Smooth muscle cell (in vitro differentiated cells): ENCODE results near the gene FUT8. TPM values are rescaled to one million over a fixed set of nuclear protein-coding genes. Genes with fewer than 3 reads are reported as not detected.

Experiments
- DNase-seq: peaks from one replicate; lab custom pipeline; 2025; ENCODE audit not compliant: unreplicated experiment; lab: John Stamatoyannopoulos, UW
- H2AFZ ChIP-seq: fragments of 200-600 bp; sonication (generic); 2 replicates; pipeline ENCODE4 v1.6.0; 2016; ENCODE audit warnings: antibody characterized with exemption, low read depth, mild to moderate bottlenecking
- H3F3A ChIP-seq: fragments of 200-600 bp; sonication (generic); 2 replicates; pipeline ENCODE4 v1.6.0; 2017; ENCODE audit warnings: antibody characterized with exemption, low read depth
- H3K27ac ChIP-seq: fragments of 200-600 bp; sonication (generic); 2 replicates; pipeline ENCODE4 v1.5.1; 2016; ENCODE audit warnings: low read depth, mild to moderate bottlenecking
- H3K27me3 ChIP-seq: fragments of 200-600 bp; sonication (generic); 2 replicates; pipeline ENCODE4 v1.6.1; 2016; ENCODE audit warnings: low read depth, mild to moderate bottlenecking
- H3K36me3 ChIP-seq: fragments of 200-600 bp; sonication (generic); 2 replicates; pipeline ENCODE4 v1.5.1; 2016; ENCODE audit warnings: low read depth
- H3K4me1 ChIP-seq: fragments of 200-600 bp; sonication (generic); 2 replicates; pipeline ENCODE4 v1.5.1; 2016; ENCODE audit warnings: low read depth
- H3K4me2 ChIP-seq: fragments of 200-600 bp; sonication (generic); 2 replicates; pipeline ENCODE4 v1.6.0; 2016; ENCODE audit warnings: mild to moderate bottlenecking
- H3K4me3 ChIP-seq: fragments of 200-600 bp; sonication (generic); 2 replicates; pipeline ENCODE4 v1.5.1; 2016; ENCODE audit warnings: mild to moderate bottlenecking
- H3K79me2 ChIP-seq: fragments of 200-600 bp; sonication (generic); 2 replicates; pipeline ENCODE4 v1.6.0; 2016; ENCODE audit warnings: low read depth, mild to moderate bottlenecking
- H3K9ac ChIP-seq: fragments of 200-600 bp; sonication (generic); 2 replicates; pipeline ENCODE4 v1.6.0; 2016; ENCODE audit warnings: low read depth
- H3K9me3 ChIP-seq: fragments of 200-600 bp; sonication (generic); replicated peaks from 2 replicates; pipeline ENCODE4 v1.5.1; 2016; ENCODE audit warnings: low read depth
- H4K20me1 ChIP-seq: fragments of 200-600 bp; sonication (generic); 2 replicates; pipeline ENCODE4 v1.6.0; 2016; ENCODE audit warnings: low read depth
- CTCF ChIP-seq: fragments of 200-600 bp; sonication (generic); IDR thresholded peaks from 2 replicates; pipeline ENCODE4 v1.5.1; 2017; ENCODE audit warnings: borderline replicate concordance, mild to moderate bottlenecking, antibody characterized with exemption; ENCODE audit not compliant: insufficient read depth, poor library complexity, severe bottlenecking
- WGBS: methylation state at CpG from one replicate; pipeline ENCODE4 v1.1.7; 2016; ENCODE audit warnings: low lambda C conversion rate; 5-methylcytosine and 5-hydroxymethylcytosine counted together
- polyA plus RNA-seq: library from polyadenylated mRNA; unstranded; fragments of >200 nt; fragmentation: Nextera tagmentation; extraction: Ambion mirVana; gene quantifications from 2 replicates; pipeline ENCODE4 v1.2.1, GENCODE V29; 2016
- total RNA-seq: library from RNA; depleted of rRNA; stranded (reverse); fragments of >200 nt; gene quantifications from 2 replicates; pipeline ENCODE4 v1.2.3, GENCODE V29; 2014

Gene FUT8
- total and polyA plus RNA-seq, 2 experiments from 2014 or later: 12.8 to 50.2 TPM

- 65% methylated on average over 1 of the region's 1 CpG for whole genome bisulfite sequencing
- Histone ChIP-seq H3K4me2 (no peak overlapping the region), H4K20me1 (no peaks in the 10 kb centered on the region), H3K9ac (no peak overlapping the region), H3K27ac (no peak overlapping the region), H3F3A (peaks cover 8% of the 10 kb centered on the region), H3K36me3 (no peaks in the 10 kb centered on the region), H3K27me3 (no peaks in the 10 kb centered on the region), H2AFZ (no peak overlapping the region), H3K4me1 (peaks cover 12% of the 10 kb centered on the region), H3K4me3 (no peak overlapping the region), H3K79me2 (peaks cover 10% of the 10 kb centered on the region), H3K9me3 (no peaks in the 10 kb centered on the region)
- DNase-seq: no peak
- no peak for TF ChIP-seq CTCF
Observed at GRCh38 chr14:65438266-65438933, 25.9 kb downstream of the FUT8 start.

- Histone ChIP-seq H3K79me2 (peaks cover 10% of the 10 kb centered on the region), H4K20me1 (no peaks in the 10 kb centered on the region)
Observed at GRCh38 chr14:65439117-65439516, 26.6 kb downstream of the FUT8 start.

GRCh38 chr14:65440230-65440629 lies 27.7 kb downstream of the FUT8 start:
- no peak for TF ChIP-seq CTCF
- H3K9ac ChIP-seq: no peak overlapping the region
- DNase-seq: no peak
- H3K27ac ChIP-seq: no peak overlapping the region
- H3K4me1 ChIP-seq: peaks cover 4% of the 10 kb centered on the region
- peaks cover 4% of the 10 kb centered on the region for H3F3A ChIP-seq
- H3K79me2 ChIP-seq: peaks cover 16% of the 10 kb centered on the region
- no peaks in the 10 kb centered on the region for H4K20me1 ChIP-seq
- H3K4me2 ChIP-seq: no peak overlapping the region
- no peak overlapping the region for H3K4me3 ChIP-seq
- no peak overlapping the region for H2AFZ ChIP-seq
- WGBS: 96% methylated on average over 1 of the region's 1 CpG
- H3K36me3 ChIP-seq: no peaks in the 10 kb centered on the region
- no peaks in the 10 kb centered on the region for H3K27me3 ChIP-seq
- no peaks in the 10 kb centered on the region for H3K9me3 ChIP-seq

More at GRCh38 chr14:65439117-65439516, 26.6 kb downstream of the FUT8 start:
- Histone ChIP-seq H3K4me3 (no peak overlapping the region), H3K27ac (no peak overlapping the region), H3K36me3 (no peaks in the 10 kb centered on the region), H3K9ac (no peak overlapping the region), H3K27me3 (no peaks in the 10 kb centered on the region), H3K4me1 (peaks cover 7% of the 10 kb centered on the region), H3F3A (peaks cover 8% of the 10 kb centered on the region), H2AFZ (no peak overlapping the region), H3K9me3 (no peaks in the 10 kb centered on the region), H3K4me2 (no peak overlapping the region)
- TF ChIP-seq CTCF: no peak
- DNase-seq: no peak

GRCh38 chr14:65444230-65444629 lies 31.7 kb downstream of the FUT8 start:
- peaks cover 42% of the 10 kb centered on the region for H3K79me2 ChIP-seq
- 93% methylated on average over 1 of the region's 1 CpG for WGBS
- H3K4me2 ChIP-seq: no peak overlapping the region

More at GRCh38 chr14:65444230-65444629, 31.7 kb downstream of the FUT8 start:
- no peak overlapping the region for H3K4me3 ChIP-seq
- no peaks in the 10 kb centered on the region for H3K9me3 ChIP-seq
- no peak overlapping the region for H3K27ac ChIP-seq
- H2AFZ ChIP-seq: no peak overlapping the region
- no peaks in the 10 kb centered on the region for H3F3A ChIP-seq
- no peak for DNase-seq
- no peak for TF ChIP-seq CTCF
- H3K4me1 ChIP-seq: no peaks in the 10 kb centered on the region
- no peaks in the 10 kb centered on the region for H4K20me1 ChIP-seq
- H3K9ac ChIP-seq: no peak overlapping the region
- no peaks in the 10 kb centered on the region for H3K36me3 ChIP-seq
- no peaks in the 10 kb centered on the region for H3K27me3 ChIP-seq
